IPS DF 19.7 (cell line): Measurements from ENCODE around the gene MCF2L2.
"Not testable (repeated sequence)": the region's sequence is repeated elsewhere in the genome, so short reads cannot be mapped to it uniquely, and the experiment has no call there.

Experiments
- DNase-seq: peaks from one replicate; pipeline ENCODE4 v3.0.0-alpha.2; 2013; ENCODE audit warnings: low read depth, low spot score

The MCF2L2 gene

DNA sequence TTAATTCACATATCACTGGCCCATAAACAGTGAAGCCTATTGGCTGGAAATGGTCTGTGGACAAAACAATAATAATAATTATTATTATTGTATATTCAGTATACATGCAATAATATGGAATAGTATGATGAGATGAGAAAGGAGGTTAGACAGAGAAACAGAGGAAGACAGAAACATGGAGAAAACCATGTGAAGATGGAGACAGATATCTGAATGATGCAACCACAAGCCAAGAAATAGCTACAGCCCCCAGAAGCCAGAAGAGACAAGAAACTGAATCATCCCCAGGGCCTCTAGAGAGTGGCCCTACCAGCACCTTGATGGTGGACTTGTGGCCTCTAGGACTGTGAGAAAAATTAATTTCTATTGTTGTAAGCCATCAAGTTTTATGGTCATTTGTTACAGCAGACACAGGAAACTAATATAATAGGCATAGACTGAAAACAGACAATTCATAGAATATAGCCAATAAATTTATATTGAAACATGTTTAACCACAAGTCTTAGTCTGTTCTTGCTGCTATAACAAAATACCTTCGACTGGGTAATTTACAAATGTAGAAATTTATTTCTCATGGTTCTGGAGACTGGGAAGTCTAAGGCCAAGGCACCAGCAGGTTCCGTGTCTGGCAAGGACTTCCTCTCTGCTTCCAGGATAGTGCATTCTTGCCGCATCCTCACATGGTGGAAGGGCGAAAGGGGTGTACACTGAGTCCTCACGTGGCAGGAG, 31.6 kb downstream of the MCF2L2 start:
- DNase-seq = no peak

GRCh38 chr3:183394150-183394549, 34.3 kb downstream of the MCF2L2 start:
- DNase-seq = no peak

DNA sequence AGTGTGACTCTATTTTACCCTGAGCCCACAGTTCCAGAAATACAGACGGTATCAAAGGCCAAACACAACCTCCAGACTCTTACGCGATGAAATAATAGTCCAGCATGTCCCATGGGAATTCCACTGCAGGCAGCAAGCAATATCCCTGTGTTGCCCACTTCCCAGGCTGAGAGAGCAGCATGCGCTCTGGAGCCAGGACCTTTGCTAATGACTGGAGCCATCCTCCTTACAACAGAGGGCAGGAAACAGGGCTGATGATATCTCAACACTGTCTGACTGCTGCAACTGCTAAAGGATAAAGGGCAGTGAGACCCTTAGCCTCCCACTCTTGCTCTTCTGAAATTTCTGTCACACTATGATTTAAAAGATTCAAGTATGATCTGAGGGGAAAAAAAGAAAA, 34.8 kb downstream of the MCF2L2 start:
- DNase-seq = no peak

GRCh38 chr3:183392186-183393034, 36.0 kb downstream of the MCF2L2 start:
- no peak for DNase-seq

DNA sequence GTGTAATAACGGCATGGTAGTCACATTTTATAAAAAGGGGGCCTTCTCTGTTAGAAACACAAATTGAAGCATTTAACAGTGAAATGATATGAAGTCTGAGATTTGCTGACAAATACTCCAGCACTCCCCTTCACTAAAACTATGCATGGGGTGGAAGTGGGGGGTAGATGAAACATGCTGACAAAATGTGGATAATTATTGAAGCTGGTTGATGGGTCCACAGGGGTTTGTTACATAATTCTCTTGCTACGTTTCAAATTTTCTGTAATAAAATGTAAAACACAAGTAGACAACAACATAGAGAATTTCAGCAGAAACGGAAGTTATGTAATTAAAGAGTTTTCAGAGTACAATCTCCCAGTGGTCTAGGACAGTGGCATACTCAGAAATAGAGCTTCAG, 37.0 kb downstream of the MCF2L2 start:
- DNase-seq = no peak

GRCh38 chr3:183390844-183391243, 37.6 kb downstream of the MCF2L2 start:
- no peak for DNase-seq

DNA sequence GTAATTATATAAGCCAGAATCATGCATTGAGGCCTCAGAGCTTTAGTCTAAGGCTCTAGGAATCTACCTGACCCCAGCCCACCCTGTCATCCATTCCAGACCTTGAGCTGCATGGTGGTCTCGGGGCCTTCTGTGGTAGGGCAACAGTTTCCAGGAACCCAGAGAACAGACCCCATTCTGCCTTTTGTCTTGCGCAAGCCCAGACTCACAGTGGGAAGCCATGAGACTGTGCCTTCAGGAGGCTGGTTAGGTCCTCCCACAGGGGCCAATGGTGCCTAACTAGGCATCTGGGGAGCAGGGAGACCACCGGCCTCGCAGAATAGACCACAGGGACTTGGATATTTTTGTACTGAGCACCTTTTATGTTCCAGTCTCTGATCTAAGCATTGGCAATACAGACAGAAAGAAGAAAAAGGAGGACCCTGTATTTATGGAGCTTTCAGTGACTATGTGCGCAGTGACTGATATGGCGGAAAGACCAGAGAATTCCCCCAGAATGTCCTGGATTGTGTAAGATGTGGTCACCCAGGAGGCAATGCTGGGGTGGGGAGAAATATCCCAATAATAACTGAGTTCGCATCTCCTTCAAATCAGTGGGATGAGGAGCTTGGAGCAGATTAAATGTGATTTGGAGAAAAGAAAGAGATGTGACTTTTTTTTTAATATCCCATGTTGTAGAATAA, 40.1 kb downstream of the MCF2L2 start:
- DNase-seq = no peak

DNA sequence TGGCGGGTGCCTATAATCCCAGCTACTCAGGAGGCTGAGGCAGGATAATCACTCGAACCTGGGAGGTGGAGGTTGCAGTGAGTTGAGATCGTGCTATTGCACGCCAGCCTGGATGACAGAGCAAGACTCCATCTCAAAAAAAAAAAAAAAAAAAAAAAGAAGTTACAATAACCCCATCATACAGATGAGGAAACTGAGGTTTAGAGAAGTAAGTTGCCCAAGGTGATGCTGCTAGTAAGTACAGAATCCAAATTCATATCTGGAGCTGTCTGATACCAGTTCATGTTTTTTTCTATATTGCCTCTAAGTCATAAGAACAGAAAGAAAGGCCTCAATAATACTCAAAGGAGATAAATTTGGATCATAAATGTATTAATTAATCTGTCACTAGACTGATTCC, 40.6 kb downstream of the MCF2L2 start:
- DNase-seq = no peak

DNA sequence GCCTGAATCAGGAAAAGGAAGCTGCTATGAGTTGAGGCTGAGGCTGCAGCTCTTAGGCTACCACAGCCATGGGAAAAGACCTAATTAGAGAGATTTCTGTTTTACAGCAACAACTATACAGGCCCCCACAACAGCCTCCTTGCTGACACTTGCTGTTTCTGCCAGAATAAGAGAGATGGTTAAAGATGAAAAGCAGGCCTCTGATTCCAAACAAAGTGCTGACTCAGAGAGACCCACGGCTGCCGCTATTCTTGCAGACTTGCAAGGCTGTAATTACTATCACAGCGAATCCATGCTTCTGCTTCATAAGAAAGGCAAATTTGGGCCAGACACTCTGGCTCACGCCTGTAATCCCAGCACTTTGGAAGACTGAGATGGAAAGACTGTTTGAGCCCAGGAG, 41.8 kb downstream of the MCF2L2 start:
- no peak for DNase-seq

- peak; percentile 25 for DNase-seq
These were observed 42.5 kb downstream of the MCF2L2 start for GRCh38 chr3:183385698-183386613.

DNA sequence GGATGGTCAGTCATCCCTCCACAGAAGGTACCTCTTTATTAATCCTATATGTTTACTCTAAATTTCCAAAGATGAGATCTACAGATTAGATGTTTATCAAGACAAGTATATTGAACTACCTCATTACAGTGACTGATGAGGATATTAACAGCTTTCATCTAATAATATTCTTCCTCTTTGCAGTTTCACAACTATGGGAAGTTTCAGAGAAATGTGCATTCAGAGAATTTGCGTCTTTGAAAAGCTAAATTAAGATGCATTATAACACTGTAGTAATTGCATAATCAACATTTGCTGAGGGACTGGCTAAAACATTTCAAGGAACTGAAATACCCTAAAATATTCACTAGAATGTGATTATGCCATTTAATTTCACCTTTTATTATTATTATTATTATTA, 46.7 kb downstream of the MCF2L2 start:
- no peak for DNase-seq

GRCh38 chr3:183381179-183381578, 47.2 kb downstream of the MCF2L2 start:
- DNase-seq = no peak

GRCh38 chr3:183378951-183379350, 49.5 kb downstream of the MCF2L2 start:
- no peak for DNase-seq

DNA sequence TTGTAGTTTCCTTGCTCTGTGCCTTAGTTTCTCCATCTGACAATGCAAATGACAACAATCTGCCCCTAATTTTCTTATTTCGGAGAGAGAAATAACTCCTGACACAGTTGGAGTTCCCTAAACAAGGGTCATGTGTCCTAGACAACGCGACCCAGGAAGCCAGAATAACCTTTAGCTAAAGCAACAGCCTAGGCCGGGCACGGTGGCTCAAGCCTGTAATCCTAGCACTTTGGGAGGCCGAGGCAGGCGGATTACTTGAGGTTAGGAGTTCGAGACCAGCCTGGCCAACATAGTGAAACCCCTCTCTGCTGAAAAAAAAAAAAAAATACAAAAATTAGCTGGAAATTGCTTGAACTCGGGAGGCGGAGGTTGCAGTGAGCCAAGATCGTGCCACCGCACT, 49.9 kb downstream of the MCF2L2 start:
- DNase-seq = no peak

DNA sequence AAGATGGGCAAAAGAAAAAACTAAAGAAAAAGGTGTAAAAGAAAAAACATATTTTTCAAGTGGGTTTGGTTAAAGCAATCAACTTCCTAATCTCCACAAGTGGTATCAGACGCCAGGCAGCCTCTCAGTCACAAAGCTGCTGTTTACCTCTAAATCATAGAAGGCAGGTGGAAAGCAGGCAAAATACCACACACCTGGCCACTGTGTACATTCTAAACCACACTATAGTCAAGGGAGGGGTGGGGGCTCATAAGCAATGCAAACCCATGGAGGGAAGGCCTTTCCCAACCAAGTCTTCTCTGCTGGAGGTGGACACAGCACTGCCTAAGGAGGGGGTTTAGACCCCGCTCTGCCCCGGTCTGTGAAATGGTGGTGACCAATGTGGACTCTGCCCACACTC, 50.4 kb downstream of the MCF2L2 start:
- DNase-seq = no peak

DNA sequence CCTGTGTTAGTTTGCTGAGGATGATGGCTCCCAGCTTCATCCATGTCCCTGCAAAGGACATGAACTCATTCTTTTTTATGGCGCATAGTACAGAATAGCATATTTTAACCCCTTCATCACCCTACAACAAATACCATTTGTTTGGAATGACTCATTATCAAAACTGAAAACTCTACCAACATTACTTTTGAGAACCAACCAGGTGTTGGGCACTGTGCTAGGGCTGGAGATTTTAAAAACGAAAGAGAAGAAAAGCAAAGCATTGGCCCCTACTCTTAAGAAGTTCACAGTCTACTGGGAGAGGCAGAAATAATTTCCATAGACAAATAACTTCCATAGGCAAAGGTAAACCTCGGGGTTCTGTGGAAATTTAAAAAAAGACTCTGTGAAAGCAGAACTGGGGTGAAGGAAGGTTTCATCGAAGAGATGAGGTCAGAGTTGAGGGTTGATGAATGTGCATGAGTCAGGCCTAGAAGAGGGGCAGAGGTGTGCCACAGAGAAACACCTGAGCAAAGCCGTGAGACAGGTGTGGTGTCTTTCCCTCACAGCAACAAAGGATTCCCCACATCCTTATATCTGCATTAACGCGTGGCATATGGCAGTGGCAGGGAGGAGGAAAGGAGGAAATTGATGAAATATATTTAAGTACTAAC, 51.0 kb downstream of the MCF2L2 start:
- DNase-seq = no peak

GRCh38 chr3:183375787-183376186, 52.6 kb downstream of the MCF2L2 start:
- DNase-seq = no peak

- DNase-seq = no peak
These were observed 53.1 kb downstream of the MCF2L2 start for GRCh38 chr3:183375337-183375736.

DNA sequence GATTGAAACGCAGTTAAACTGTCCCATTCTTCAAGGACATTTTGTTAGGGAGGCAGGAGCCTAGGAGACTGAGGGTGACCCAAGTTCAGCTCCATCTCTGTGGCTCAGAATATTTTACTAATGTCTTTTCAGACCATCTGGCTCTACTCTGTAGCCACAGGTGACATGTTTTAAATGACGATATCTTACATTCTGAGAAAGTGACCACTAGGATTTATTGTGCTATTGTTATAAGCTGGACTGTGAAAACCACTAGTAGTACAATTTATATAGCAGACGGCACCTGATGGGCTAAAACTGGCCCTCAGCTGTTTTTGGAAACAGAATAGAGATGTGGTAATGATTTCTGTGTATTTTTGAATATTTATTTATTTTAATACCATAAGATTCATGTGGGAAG, 55.5 kb downstream of the MCF2L2 start:
- DNase-seq = no peak

- DNase-seq = not testable (repeated sequence)
These were observed 56.8 kb downstream of the MCF2L2 start for GRCh38 chr3:183371600-183371968.

- DNase-seq = no peak
These were observed 58.0 kb downstream of the MCF2L2 start for GRCh38 chr3:183370391-183370790.
